Heart left ventricle (tissue), 13 donors: Measurements from ENCODE around the gene ARMC10.

ENCODE experiments used
- CTCF ChIP-seq, 12 donors: fragments of 200-600 bp; sonication (generic) in 4 of 12; IDR thresholded peaks; one replicate each; pipeline versions ENCODE4 v1.5.0 to v1.8.0; 2018 to 2022; ENCODE audit warnings: antibody characterized with exemption in 12 of 12, mild to moderate bottlenecking in 5 of 12
- POLR2A ChIP-seq, 2 donors: fragments of 450-650 bp; IDR thresholded peaks; one replicate each; pipeline ENCODE4 v1.6.1; 2017; ENCODE audit warnings: antibody characterized with exemption in 2 of 2, mild to moderate bottlenecking in 2 of 2, moderate library complexity in 2 of 2
- donor health status: ischemic (EF 13 %, LVEDD 7.1; RV severe dilation, severe dysfunction).
- donor health status: DM: no; HTN: yes; CAD: no.
- donor health status: DM: no; HTN: no; CAD: no.
- donor health status: ischemic (EF 25% LVEDD 6.9; RV normal size, moderate dysfunction).
- donor health status: ischemic (EF 25% LVEDD 5.7; RV mildly dilated, moderate dysfunction).
- donor health status: ischemic (EF 35%, LVEDD 5.7; RV mildly dilated, moderate dysfunction).
- donor health status: nonischemic (EF 11% LVEDD 7.7; RV severe dilation, severe dysfunction).
- donor health status: DM: yes; HTN: yes; CAD: no.
- donor health status: PGD.
- donor health status: ischemic (EF 29% LVEDD 5.4; RV normal size, mild dysfunction).
- donor health status: nonischemic (EF 23%, LVEDD 6.1; RV moderate dilation, normal function).

GRCh38 chr7:103116991-103117390 lies 42.1 kb downstream of the ARMC10 start:
- TF ChIP-seq POLR2A (IDR thresholded peaks at IDR 0.05) (no peak), CTCF (IDR thresholded peaks at IDR 0.05) (no peak)
